ENCODE data around the gene SMIM24.
"Not testable (repeated sequence)": the region's sequence is repeated elsewhere in the genome, so short reads cannot be mapped to it uniquely, and the experiment has no call there.

The SMIM24 gene

GRCh38 chr19:3480383-3481091, at the start of gene SMIM24:
Gene SMIM24, minus strand, starts transcription at chr19:3480525. Its CDS starts 62 bp downstream, at chr19:3480463.
- no peak for DNase-seq

- not testable (repeated sequence) for DNase-seq
These were observed 49.0 kb upstream of the SMIM24 start for GRCh38 chr19:3529299-3529698.

DNA sequence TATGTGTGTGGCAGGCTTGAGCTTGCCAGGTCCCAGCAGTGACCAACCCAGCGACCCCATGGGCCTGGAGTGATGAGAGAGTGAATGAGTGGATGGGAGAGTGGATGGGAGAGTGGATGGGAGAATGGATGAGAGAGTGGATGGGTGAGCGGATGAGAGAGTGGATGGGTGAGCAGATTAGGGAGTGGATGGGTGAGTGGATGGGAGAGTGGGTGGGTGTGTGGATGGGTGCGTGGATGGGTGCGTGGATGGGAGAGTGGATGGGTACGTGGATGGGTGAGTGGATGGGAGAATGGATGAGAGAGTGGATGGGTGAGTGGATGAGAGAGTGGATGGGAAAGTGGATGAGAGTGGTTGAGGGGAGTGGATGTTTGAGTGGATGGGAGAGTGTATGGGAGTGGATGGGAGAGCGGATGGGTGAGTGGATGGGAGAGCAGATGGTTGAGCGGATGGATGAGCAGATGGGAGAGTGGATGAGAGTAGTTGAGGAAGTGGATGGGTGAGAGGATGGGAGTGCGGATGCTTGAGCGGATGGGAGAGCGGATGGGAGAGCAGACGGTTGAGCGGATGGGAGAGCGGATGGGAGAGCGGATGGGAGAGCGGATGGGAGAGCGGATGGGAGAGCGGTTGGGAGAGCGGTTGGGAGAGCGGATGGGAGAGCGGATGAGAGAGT, 48.4 kb upstream of the SMIM24 start:
- no peak for DNase-seq

GRCh38 chr19:3528080-3528479, 47.8 kb upstream of the SMIM24 start:
- DNase-seq = no peak

DNA sequence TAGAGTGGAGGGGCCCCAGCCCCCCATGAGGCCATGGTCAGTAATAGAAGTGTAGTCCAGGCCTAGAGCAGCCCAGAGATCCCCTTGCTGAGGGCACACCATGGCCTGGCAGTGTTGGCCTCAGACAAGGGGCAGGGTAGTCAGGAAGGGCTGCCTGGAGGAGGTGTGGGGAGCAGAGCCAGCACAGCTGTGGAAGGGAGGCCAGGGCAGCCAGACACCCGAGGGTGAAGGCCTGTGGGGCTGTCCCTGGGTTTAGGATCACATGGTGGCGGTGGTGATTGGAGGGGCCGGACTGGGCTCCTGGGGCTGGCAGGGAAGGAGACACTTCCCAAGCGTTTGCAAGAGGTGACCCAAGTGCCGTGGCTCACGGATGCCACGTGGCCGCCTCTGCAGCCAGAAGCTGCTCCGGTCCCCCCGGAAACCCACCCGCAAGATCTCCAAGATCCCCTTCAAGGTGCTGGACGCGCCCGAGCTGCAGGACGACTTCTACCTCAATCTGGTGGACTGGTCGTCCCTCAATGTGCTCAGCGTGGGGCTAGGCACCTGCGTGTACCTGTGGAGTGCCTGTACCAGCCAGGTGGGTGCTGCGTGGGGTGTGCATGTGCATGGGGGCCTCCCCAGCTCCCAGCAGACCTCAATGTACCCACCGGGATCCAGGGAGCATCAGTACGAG, 47.0 kb upstream of the SMIM24 start:
- DNase-seq = no peak

DNA sequence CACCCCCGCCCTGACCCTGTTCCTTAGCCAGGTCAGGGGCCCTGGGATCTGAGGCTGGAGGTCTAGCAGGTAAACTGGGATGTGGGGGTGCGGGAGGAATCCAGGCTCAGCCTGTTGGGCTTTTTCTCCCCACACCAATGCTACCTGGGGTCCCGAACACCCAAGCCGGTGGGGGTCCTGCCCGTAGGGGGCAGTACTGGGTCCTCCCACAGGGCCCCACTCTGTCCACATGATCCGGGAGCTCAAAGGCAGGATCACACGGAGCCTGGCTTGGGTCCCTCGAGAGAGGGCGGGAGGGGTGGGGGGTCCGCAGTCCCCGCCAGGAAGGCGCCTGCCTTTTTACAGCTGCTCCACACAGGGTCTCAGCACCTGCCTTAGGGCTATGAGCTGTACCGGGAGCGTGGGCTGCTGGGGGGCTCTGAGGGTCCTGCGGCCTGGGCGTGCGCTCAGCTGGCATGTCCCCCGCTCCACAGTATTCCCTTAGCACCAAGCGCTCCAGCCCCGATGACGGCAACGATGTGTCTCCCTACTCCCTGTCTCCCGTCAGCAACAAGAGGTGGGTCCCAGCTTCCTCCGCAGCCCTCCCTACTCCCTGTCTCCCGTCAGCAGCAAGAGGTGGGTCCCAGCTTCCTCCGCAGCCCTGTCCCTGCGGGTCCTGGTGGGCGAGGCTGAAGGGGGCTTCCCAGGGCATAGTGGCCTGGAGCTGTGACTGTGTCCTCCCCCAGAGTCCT, 46.3 kb upstream of the SMIM24 start:
- DNase-seq = no peak

- DNase-seq = no peak
These were observed 44.7 kb upstream of the SMIM24 start for GRCh38 chr19:3524904-3525451.

DNA sequence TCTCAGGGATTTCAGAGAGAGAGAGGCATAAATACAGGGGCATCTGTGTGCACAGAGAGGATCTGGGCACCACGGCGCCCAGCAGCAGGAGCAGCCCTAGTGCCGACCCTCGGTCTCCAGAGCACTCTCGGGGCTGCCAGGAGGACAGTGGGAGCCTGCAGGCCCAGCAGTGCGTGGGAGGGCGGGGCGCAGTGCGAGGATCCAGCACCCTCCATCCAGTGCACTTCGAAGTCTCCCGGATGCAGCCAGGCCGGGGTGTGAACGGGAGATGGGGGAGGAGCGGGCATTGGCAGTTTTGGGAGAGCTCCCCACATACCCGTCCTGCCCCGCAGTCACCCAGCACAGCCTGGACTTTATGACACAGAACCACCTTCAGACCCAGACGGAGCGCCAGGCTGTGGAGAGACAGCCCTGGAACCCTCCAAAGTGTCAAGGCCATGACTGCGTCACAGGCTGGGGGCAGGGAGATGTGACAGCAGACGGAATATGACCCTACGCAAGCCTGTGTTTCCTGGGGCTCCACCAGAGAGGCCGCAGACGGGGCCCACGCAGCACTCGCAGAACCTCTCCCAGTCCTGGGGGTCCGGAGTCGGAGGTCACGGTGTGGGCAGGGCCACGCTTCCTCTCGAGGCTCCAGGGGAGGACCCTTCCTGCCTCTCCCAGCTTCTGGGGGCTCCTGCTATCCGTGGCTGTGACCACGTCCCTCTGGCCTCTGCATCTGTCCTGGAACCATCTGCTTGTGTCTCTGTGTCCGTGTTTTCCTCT, 43.9 kb upstream of the SMIM24 start:
- no peak for DNase-seq

DNA sequence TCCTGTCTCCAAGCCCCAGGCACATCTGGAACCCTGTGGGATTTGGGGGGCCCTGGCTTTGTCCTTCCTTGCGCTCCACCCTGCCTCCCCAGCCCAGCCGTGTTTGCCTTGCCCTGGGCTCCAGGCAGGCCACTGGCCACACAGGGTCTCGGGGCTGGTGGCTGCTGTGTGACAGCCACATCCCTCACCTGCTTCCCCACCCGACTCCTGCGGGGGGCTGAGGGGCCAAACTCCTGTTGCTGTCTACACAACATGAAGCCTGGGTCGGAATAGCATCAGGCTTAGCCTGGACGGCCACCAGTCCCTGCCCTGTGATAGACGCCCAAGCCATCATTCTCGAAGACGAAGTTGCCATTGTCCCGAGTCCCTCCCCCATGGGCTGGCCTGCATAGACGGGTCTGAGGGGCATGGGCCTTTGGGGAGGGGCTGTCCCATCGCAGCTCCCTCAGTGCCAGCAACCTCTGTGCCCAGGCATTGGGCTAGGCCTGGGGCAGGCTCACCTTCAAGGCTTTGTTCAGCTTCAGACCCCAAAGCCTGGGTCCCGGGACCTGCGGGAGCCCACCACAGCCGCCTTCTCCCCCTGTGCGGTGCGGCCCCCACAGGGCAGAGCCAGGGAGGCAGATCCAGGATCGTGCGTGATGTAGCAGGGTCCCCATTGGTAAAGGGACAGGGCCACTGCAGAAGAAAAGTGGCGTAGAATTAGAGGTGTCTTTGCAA, 43.2 kb upstream of the SMIM24 start:
- DNase-seq = no peak

- DNase-seq = no peak
These were observed 42.4 kb upstream of the SMIM24 start for GRCh38 chr19:3522421-3523360.

- DNase-seq = no peak
These were observed 40.8 kb upstream of the SMIM24 start for GRCh38 chr19:3521104-3521445.

- peak; percentile 86 for DNase-seq
These were observed 40.1 kb upstream of the SMIM24 start for GRCh38 chr19:3520166-3521103.

GRCh38 chr19:3519126-3519525, 38.8 kb upstream of the SMIM24 start:
- DNase-seq = no peak

DNA sequence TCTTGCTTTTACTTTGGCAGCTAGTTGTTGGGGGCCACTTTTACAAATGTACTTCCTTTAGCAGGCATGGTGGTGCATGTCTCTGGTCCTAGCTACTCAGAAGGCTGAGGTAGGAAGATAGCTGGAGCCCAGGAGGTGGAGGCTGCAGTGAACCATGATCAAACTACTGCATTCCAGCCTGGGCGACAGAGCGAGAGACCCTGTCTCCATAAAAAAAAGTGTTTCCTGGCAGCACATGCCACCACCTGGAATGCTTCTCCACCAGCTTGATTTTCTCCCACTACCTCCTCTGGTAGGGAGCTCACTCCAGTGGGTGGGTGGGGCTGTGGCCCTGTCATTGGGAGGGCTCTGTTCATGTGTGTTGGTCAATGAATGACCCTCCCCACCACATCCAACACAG, 38.3 kb upstream of the SMIM24 start:
- DNase-seq = no peak

DNA sequence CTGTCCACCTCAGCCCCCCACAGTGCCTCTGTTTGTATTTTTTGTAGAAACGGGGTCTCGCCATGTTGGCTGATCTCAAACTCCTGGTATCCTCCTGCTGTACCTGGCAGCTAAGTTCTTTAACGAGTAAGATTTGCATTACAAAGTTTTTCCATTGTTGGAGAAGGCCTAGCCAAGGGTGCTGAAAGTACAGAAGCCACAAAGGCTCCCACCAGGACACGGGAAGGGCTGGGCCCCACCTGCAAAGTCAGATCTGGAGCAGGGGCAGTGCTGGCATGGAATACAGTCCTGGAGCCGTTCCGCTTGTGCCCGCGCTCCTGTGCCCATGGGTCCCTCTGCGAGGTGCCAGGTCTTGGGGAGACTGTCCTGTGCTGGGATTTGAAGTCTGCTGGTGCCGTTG, 37.9 kb upstream of the SMIM24 start:
- no peak for DNase-seq

DNA sequence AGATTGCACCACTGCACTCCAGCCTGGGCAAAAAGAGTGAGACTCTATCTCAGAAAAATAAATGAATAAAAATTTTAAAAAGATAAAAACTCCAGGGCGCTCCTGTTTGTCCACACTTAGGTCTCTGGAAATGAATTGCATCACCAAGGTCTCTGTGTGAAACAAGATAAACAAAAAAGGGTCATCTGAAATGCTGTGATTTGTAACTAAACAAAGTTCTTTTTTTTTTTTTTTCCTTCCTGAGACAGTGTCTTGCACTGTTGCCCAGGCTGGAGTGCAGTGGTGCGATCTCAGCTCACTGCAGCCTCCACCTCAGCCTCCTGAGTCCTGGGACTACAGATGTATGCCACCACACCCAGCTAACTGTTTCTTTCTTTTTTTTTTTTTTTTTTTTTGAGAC, 37.3 kb upstream of the SMIM24 start:
- no peak for DNase-seq

DNA sequence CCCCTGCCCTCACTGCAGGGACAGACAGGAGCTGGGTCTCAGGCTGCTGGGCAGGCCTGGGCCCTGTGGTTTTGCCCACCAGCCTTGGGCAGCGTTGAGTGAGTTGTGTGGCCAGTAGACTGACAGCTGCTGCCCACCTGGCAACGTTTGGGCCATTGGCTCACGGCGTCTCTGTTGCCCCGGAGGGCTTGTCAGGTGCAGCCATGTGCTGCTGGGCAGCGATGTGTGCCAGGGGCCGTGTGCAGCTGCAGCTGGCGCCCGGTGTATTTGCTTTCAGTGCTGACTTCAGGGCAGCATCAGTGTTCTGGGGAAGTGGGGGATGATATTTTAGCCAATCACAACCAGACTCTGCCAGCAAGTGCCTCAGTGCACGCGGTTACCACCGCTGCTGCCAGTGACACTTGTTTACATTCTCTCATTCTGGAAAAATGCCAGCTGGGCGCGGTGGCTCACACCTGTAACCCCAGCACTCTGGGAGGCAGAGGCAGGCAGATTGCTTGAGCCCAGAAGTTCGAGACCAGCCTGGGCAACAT, 36.4 kb upstream of the SMIM24 start:
- peak; percentile 75 for DNase-seq

DNA sequence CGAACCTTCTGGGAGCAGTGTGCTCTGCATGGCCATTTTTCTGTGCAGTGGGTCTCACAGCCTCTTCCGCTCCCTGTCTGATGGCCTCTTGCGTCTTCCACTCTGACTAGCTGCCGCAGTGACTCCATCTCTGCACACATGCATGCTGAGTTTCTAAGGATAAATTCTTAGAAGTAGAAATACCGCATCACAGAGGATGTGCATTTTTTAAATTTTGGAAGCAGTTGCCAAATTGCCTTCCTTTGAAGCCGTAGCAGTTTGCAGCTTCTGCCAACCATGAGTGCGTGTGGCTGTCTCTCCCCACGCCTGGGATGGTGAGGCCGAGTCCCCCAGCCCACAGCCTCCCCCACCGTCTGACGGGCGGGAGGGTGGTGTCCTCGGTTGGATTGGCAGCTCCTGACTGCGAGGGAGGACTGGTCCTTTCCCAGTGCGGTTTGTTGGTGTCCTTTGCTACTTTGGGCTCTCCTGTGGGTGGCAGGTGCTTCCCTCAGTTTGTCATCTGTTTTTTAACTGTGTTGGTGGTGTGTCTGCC, 35.6 kb upstream of the SMIM24 start:
- no peak for DNase-seq

DNA sequence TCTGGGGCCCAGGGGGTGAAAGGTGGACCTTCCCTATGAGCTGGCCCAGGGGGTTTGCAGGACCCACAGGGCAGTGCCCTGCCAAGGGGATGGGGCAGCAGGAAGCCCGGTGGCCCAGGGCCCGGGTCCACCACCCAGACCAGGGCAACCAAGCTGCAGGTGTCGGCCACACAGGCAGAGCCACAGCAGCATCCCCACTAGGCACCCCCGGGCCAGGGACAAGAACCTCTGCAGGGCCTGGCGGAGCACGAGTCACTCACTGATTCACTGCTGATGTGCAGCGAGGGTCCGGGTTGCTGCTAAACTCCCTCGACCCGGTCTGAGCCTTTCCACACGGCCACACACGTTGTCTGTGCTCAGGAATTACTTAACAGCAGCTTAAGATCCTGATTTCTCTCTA, 34.6 kb upstream of the SMIM24 start:
- DNase-seq = no peak

Measured in NCI-H2107 (cell line).